Measurements from ENCODE around the gene SBNO2. TPM values are rescaled to one million over a fixed set of nuclear protein-coding genes. Genes with fewer than 3 reads are reported as not detected.

Gene SBNO2
- total and polyA plus RNA-seq, 9 of the 15 experiments (the other 6 are each of a cell fraction or from before 2014, with no cell fraction given), result 0.01 to 46.2 (median 6.7) TPM

DNA sequence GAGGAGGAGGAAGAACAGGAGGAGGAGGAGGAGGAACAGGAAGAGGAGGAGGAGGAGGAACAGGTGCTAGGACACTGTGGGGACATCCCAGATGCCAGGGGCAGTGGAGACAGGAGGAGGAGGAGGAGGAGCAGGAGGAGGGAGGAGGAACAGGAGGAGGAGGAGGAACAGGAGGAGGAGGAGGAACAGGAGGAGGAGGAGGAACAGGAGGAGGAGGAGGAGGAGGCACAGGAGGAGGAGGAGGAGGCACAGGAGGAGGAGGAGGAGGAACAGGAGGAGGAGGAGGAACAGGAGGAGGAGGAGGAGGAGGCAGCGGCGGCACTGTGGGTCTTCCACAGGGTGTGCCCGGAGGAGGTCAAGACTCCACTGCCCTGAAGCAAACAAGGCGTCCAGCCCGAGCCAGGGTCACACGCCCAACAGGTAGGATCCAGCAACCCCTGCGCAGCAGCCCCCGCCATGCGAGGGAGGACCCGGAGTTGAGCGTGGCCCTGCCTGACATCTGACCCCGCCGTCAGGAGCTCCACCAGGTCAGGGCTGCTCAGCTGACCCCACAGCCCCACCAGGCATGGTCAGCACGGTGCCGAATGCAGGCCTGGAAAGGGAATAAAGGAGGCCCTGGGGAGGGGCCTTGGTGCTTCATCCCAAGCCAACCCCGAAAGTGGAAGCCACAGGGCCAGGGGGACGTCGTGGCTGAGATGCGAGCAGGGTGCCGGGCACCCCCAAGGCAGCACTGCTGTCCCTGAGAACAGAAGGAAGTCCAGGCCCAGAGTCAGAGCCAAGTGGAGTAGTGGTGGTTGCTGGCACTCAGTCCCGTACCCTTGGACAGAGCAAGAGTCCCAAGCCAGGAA, 9.2 kb downstream of the SBNO2 start:
- BruUV-seq (replicated peaks), result no TSS peak
- Histone ChIP-seq H4K20me1 (replicated peaks; ENCODE audit: control insufficient read depth, insufficient read depth, low read length) (peaks cover 9% of the 10 kb centered on the region), H3K4me3 (no peak overlapping the region), H3K27ac (ENCODE audit: extremely low read depth, low read depth, low read length) (no peak overlapping the region), H3K4me1 (replicated peaks in 1 of 2; ENCODE audit: control insufficient read depth in 2 of 2, insufficient read depth in 2 of 2, low read length in 2 of 2) (peaks cover 5 to 84% of the 10 kb centered on the region in 2 experiments; a peak in 4 of 5 replicates), H3K36me3 (ENCODE audit: control insufficient read depth, insufficient read depth, low read length) (peaks cover 37% of the 10 kb centered on the region; the same call in 2 of the 3 replicates), H2AFZ (ENCODE audit: low read depth, low read length) (no peak overlapping the region), H3K79me2 (ENCODE audit: control insufficient read depth, insufficient read depth, low read length) (peaks cover 78% of the 10 kb centered on the region), H3K4me2 (ENCODE audit: insufficient read depth, low read length) (no peak overlapping the region; the same call in 1 of the 2 replicates), H3K9me1 (ENCODE audit: control insufficient read depth, insufficient read depth, low read length) (peaks cover 6% of the 10 kb centered on the region), H3K27me3 (ENCODE audit: control insufficient read depth in 2 of 2, insufficient read depth in 2 of 2, low read length in 2 of 2) (no peaks in the 10 kb centered on the region), H3K9me3 (replicated peaks; ENCODE audit: control insufficient read depth, insufficient read depth, low read depth, low read length) (no peaks in the 10 kb centered on the region), H3K9ac (ENCODE audit: insufficient read depth in 1 of 2, low read depth in 2 of 2, low read length in 2 of 2) (peak overlapping the region in 1 of 2 experiments; percentile 72; a peak in 3 of 4 replicates)
- intact Hi-C loops (cut with micrococcal nuclease), result no loop called here
- FAIRE-seq (peak; percentile 26), ATAC-seq (peak; percentile 68), DNase-seq (ENCODE audit: extremely low read depth in 1 of 4, low spot score in 3 of 4) (peak; percentile 50 to 67 (median 57))
- CTCF ChIA-PET (ENCODE audit: low intra/inter-chr PET ratio), result no interaction called here
- in situ Hi-C loops (cut with MboI), result no loop called here
- POLR2A ChIA-PET, result interaction anchor here (1.0 kb wide), 1 partner anchor 10 kb away, joined by 4 read pairs; no protein-coding TSS in a partner anchor
- 29% methylated on average over 18 of the region's 21 CpGs for WGBS (ENCODE audit: insufficient coverage, low coverage, missing lambda C conversion rate)
- TF ChIP-seq HDAC1 (IDR thresholded peaks at IDR 0.05), result peak in 1 of 2 experiments; percentile 54; a peak in 2 of 4 replicates
- no peak for TF ChIP-seq SMAD4 (CRISPR knock-in tag; conservative IDR thresholded peaks at IDR 0.05)
- TF ChIP-seq EGR1 (conservative IDR thresholded peaks at IDR 0.05), result peak; percentile 52
- no peak for TF ChIP-seq ATF1 (CRISPR knock-in tag; IDR thresholded peaks at IDR 0.05)
- TF ChIP-seq ATF1 (tag; IDR thresholded peaks at IDR 0.05), result 0 out of 2 replicates have a peak, but pooled peaks have one; percentile 11
- no peak for TF ChIP-seq ZNF436 (CRISPR knock-in tag; IDR thresholded peaks at IDR 0.05)
- no peak for TF ChIP-seq TFAM (CRISPR knock-in tag; conservative IDR thresholded peaks at IDR 0.05)
- no peak for TF ChIP-seq PTRF (tag; IDR thresholded peaks at IDR 0.05)
- TF ChIP-seq POLR2G (IDR thresholded peaks at IDR 0.05; ENCODE audit: low read depth, low read length), result peak; percentile 47; the same call in 1 of the 2 replicates
- TF ChIP-seq, protein P1, sequence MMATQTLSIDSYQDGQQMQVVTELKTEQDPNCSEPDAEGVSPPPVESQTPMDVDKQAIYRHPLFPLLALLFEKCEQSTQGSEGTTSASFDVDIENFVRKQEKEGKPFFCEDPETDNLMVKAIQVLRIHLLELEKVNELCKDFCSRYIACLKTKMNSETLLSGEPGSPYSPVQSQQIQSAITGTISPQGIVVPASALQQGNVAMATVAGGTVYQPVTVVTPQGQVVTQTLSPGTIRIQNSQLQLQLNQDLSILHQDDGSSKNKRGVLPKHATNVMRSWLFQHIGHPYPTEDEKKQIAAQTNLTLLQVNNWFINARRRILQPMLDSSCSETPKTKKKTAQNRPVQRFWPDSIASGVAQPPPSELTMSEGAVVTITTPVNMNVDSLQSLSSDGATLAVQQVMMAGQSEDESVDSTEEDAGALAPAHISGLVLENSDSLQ (IDR thresholded peaks at IDR 0.05), result peak; percentile 40; the same call in 1 of the 2 replicates
- peak; percentile 76 for TF ChIP-seq PCBP1 (IDR thresholded peaks at IDR 0.05; ENCODE audit: low read depth, low read length, poor library complexity, severe bottlenecking)
- no peak for TF ChIP-seq SP2 (IDR thresholded peaks at IDR 0.05; ENCODE audit: extremely low read depth, low read depth, low read length, poor library complexity, severe bottlenecking)
- TF ChIP-seq NR2C1 (IDR thresholded peaks at IDR 0.05), result peak; percentile 85
- peak; percentile 66 for TF ChIP-seq NR2C1 (tag; IDR thresholded peaks at IDR 0.05)
- 0 out of 2 replicates have a peak, but pooled peaks have one; percentile 70 for TF ChIP-seq RBM14 (IDR thresholded peaks at IDR 0.05; ENCODE audit: borderline replicate concordance, insufficient read depth, low read depth, low read length)
- TF ChIP-seq NR2C2 (CRISPR knock-in tag; IDR thresholded peaks at IDR 0.05), result no peak
- TF ChIP-seq NR2C2 (tag; IDR thresholded peaks at IDR 0.05), result peak; percentile 13; the same call in 1 of the 2 replicates
- TF ChIP-seq, protein P2, sequence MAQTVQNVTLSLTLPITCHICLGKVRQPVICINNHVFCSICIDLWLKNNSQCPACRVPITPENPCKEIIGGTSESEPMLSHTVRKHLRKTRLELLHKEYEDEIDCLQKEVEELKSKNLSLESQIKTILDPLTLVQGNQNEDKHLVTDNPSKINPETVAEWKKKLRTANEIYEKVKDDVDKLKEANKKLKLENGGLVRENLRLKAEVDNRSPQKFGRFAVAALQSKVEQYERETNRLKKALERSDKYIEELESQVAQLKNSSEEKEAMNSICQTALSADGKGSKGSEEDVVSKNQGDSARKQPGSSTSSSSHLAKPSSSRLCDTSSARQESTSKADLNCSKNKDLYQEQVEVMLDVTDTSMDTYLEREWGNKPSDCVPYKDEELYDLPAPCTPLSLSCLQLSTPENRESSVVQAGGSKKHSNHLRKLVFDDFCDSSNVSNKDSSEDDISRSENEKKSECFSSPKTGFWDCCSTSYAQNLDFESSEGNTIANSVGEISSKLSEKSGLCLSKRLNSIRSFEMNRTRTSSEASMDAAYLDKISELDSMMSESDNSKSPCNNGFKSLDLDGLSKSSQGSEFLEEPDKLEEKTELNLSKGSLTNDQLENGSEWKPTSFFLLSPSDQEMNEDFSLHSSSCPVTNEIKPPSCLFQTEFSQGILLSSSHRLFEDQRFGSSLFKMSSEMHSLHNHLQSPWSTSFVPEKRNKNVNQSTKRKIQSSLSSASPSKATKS (CRISPR knock-in tag; IDR thresholded peaks at IDR 0.05), result no peak
- TF ChIP-seq, protein P3, sequence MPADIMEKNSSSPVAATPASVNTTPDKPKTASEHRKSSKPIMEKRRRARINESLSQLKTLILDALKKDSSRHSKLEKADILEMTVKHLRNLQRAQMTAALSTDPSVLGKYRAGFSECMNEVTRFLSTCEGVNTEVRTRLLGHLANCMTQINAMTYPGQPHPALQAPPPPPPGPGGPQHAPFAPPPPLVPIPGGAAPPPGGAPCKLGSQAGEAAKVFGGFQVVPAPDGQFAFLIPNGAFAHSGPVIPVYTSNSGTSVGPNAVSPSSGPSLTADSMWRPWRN (IDR thresholded peaks at IDR 0.05; ENCODE audit: low read depth), result no peak
